Liver (tissue), 3 donors: Measurements from ENCODE around the gene MIOX.

ENCODE experiments used
- JUND ChIP-seq, 2 donors: IDR thresholded peaks; 2 replicates each; pipeline ENCODE4 v1.6.1; 2016; ENCODE audit warnings: antibody characterized with exemption in 2 of 2
- MAX ChIP-seq: IDR thresholded peaks from 2 replicates; pipeline ENCODE4 v1.6.1; 2016; ENCODE audit warnings: antibody characterized with exemption
- SP1 ChIP-seq: IDR thresholded peaks from 2 replicates; pipeline ENCODE4 v1.6.1; 2018; ENCODE audit warnings: antibody characterized with exemption, mild to moderate bottlenecking
- YY1 ChIP-seq: IDR thresholded peaks from 2 replicates; pipeline ENCODE4 v1.6.1; 2016; ENCODE audit warnings: antibody characterized with exemption, mild to moderate bottlenecking
- TF ChIP-seq, protein P1 (sequence below): fragments of 150-350 bp; IDR thresholded peaks from 2 replicates; pipeline ENCODE4 v1.5.1; 2017; ENCODE audit warnings: improper control_type of control experiment, low read depth, low read length; ENCODE audit not compliant: missing input control
- donor health status: healthy.
- donor health status: healthy.

DNA sequence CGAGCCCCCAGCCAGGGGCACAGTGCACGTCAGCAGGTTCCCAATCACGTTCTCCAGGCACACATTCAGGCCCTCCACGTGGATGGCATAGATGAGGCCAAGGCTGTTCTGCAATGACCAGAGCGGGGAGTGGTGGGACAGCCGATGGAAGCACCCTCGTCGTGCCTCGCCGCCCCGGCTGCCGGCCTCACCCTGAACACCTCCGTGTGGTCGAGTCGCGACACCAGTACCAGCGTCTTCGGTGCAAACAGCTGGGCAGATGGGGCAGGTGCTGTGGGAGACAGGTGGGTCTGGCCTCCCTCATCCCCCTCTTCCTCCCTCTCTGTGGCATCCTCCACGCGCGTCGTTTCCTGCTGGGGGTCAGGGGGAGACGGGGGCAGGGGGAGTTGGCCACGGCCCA, 19.3 kb upstream of the MIOX start:
- TF ChIP-seq JUND (IDR thresholded peaks at IDR 0.05) (no peak), YY1 (no peak), MAX (no peak), SP1 (no peak)
- TF ChIP-seq, protein P1, sequence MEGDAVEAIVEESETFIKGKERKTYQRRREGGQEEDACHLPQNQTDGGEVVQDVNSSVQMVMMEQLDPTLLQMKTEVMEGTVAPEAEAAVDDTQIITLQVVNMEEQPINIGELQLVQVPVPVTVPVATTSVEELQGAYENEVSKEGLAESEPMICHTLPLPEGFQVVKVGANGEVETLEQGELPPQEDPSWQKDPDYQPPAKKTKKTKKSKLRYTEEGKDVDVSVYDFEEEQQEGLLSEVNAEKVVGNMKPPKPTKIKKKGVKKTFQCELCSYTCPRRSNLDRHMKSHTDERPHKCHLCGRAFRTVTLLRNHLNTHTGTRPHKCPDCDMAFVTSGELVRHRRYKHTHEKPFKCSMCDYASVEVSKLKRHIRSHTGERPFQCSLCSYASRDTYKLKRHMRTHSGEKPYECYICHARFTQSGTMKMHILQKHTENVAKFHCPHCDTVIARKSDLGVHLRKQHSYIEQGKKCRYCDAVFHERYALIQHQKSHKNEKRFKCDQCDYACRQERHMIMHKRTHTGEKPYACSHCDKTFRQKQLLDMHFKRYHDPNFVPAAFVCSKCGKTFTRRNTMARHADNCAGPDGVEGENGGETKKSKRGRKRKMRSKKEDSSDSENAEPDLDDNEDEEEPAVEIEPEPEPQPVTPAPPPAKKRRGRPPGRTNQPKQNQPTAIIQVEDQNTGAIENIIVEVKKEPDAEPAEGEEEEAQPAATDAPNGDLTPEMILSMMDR = no peak
